ENCODE results near the gene MYRIP. TPM values are rescaled to one million over a fixed set of nuclear protein-coding genes. Genes with fewer than 3 reads are reported as not detected.

Gene MYRIP
- total RNA-seq, 1 experiment from 2014 or later = 1.6 TPM

- H3K27me3 Mint-ChIP-seq (ENCODE audit: low read depth) = no peaks in the 10 kb centered on the region
- H3K4me1 Mint-ChIP-seq = peaks cover 2% of the 10 kb centered on the region; the same call in 1 of the 2 replicates
- H3K36me3 Mint-ChIP-seq = peaks cover 6% of the 10 kb centered on the region
- ChIA-PET CTCF (no interaction called here), POLR2A (no interaction called here)
- H3K4me3 Mint-ChIP-seq = no peak overlapping the region
- H3K9me3 Mint-ChIP-seq = peaks cover 10% of the 10 kb centered on the region
- DNase-seq (ENCODE audit: low spot score) (no peak), ATAC-seq (no peak)
- TF ChIP-seq STAT6 (CRISPR knock-in tag; conservative IDR thresholded peaks at IDR 0.05; ENCODE audit: low read depth) = no peak
- no peak for TF ChIP-seq ATF2 (CRISPR knock-in tag; IDR thresholded peaks at IDR 0.05; ENCODE audit: borderline replicate concordance, low read depth)
- no peak for TF ChIP-seq E2F4 (CRISPR knock-in tag; IDR thresholded peaks at IDR 0.05; ENCODE audit: borderline replicate concordance, low read depth)
- no peak for TF ChIP-seq AR (CRISPR knock-in tag; IDR thresholded peaks at IDR 0.05)
- no peak for TF ChIP-seq ZNF423 (CRISPR knock-in tag; IDR thresholded peaks at IDR 0.05)
- no peak for TF ChIP-seq E2F5 (CRISPR knock-in tag; IDR thresholded peaks at IDR 0.05)
- TF ChIP-seq ZMAT4 (CRISPR knock-in tag; IDR thresholded peaks at IDR 0.05) = no peak
- no peak for TF ChIP-seq E2F1 (CRISPR knock-in tag; IDR thresholded peaks at IDR 0.05)
- TF ChIP-seq MLX (CRISPR knock-in tag; IDR thresholded peaks at IDR 0.05) = no peak
- TF ChIP-seq ETV6 (CRISPR knock-in tag; IDR thresholded peaks at IDR 0.05) = no peak
- no peak for TF ChIP-seq ZNF671 (CRISPR knock-in tag; IDR thresholded peaks at IDR 0.05)
- no peak for TF ChIP-seq IRF2 (CRISPR knock-in tag; IDR thresholded peaks at IDR 0.05; ENCODE audit: borderline replicate concordance, low read depth)
- TF ChIP-seq ZNF121 (CRISPR knock-in tag; IDR thresholded peaks at IDR 0.05) = no peak
- no peak for TF ChIP-seq MYBL2 (CRISPR knock-in tag; IDR thresholded peaks at IDR 0.05)
- H3K27ac Mint-ChIP-seq = no peak overlapping the region
These were observed 235.6 kb downstream of the MYRIP start for GRCh38 chr3:40045051-40045450.
